Measurements from ENCODE around the gene STX8.

STX8 gene

DNA sequence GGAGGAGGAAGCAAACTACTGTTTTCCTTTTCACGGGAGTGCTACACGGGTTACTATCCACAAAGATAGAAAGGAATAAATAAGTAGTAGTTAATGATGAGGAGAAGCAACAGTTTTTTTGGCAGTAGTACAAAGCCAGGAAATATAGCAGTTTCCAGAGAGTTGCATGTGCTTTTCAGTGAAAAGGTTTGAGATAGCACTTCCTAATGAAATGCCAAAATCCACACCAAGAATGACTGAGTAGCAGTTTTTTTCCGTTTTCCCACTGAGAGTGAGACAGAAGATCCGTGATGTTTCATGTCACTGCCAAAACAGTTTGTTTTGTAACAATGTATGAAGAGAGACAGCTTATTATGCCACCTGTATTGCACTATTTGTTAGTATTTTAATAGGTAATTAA is 129.1 kb downstream of the STX8 start:
- in situ Hi-C loops (cut with MboI; ENCODE audit: low sequenced_read_pairs) = no loop called here

GRCh38 chr17:9445424-9445823 is 130.2 kb downstream of the STX8 start:
- in situ Hi-C loops (cut with MboI; ENCODE audit: low sequenced_read_pairs) = no loop called here

- in situ Hi-C loops (cut with MboI; ENCODE audit: low sequenced_read_pairs) = no loop called here
Measured at GRCh38 chr17:9444687-9445086, 130.9 kb downstream of the STX8 start.

GRCh38 chr17:9443811-9444210 is 131.8 kb downstream of the STX8 start:
- in situ Hi-C loops (cut with MboI; ENCODE audit: low sequenced_read_pairs) = no loop called here

- in situ Hi-C loops (cut with MboI; ENCODE audit: low sequenced_read_pairs) = no loop called here
Measured at GRCh38 chr17:9439851-9440250, 135.8 kb downstream of the STX8 start.

GRCh38 chr17:9436630-9437029 is 139.0 kb downstream of the STX8 start:
- in situ Hi-C loops (cut with MboI; ENCODE audit: low sequenced_read_pairs) = no loop called here

GRCh38 chr17:9435165-9435564 is 140.5 kb downstream of the STX8 start:
- in situ Hi-C loops (cut with MboI; ENCODE audit: low sequenced_read_pairs) = no loop called here

DNA sequence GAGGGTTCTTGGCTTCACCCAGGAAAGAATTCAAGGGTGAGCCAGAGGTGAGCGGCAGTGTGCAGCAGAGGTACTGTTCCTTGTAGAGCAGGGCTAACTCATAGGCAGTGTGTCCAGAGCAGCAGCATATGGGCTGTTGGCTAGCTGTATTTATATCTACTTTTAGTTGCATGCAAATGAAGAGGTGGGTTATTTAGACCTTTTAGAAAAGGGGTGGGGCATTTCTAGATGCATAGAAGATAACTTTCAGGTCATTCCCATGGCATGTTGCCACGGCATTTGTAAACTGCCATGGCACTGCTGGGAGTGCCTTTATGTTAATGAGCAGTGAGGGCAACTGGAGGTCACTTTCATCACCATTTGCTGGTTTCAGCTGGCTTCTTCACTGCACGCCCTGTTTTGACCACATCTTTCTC is 141.0 kb downstream of the STX8 start:
- in situ Hi-C loops (cut with MboI; ENCODE audit: low sequenced_read_pairs) = no loop called here

DNA sequence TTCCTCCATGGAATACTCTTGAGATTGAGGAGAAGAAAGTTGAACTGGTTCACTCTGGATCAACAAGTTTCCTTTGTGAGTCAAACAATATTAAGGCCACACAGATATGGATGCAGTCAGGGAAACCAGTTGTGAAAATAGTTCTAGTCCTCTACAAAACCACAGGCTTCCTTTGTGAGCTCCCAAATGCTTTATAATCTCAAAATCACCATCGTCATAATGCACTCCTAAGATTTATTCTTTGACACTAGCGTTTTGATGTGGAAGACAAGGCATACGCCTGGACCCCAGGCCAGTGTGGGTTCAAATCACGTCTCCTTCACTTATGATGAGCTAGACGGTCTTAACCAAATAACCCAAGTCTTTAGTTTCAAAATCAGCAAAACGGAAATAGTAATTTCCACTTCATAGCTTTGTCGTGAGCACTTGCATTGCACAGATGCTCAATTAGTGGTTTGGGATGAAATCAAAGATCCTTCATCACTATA is 142.6 kb downstream of the STX8 start:
- in situ Hi-C loops (cut with MboI; ENCODE audit: low sequenced_read_pairs) = no loop called here

DNA sequence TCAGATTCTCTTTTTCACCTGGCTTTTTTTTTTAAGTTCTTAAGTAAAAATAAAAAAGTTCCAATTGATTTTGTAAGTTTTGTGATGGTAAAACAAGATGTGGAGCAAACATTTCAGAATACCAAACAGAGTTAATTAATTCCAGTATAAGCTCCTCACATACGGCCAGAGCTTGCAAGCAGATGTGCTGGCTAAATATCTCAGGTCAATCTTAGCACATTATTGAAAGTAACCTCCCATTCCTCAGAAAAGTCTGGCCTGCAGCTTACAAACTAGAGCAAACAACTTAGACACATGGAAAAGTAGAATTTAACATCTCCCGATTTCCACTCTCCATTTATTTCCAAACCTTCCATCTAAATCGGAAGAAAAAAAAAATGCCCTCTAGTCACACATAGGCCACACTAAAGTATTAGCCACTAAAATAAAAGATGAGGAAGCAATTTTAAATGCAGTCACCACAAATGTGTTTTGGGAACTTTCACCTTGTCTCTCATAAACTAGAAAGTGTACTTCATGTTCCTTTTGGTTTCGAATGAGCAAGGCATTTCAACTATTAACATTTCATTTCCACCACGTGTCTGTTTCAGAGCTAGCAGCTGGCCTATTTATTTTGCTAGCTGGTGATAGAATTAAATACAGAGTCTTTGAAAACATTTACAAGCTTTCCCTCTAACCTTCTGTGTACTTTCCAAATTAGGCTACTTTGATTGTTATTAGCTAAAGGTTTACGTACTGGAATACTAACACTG is 143.3 kb downstream of the STX8 start:
- in situ Hi-C loops (cut with MboI; ENCODE audit: low sequenced_read_pairs) = no loop called here

- in situ Hi-C loops (cut with MboI; ENCODE audit: low sequenced_read_pairs) = no loop called here
Measured at GRCh38 chr17:9431620-9432019, 144.0 kb downstream of the STX8 start.

- in situ Hi-C loops (cut with MboI; ENCODE audit: low sequenced_read_pairs) = no loop called here
Measured at GRCh38 chr17:9427465-9428315, 147.9 kb downstream of the STX8 start.

DNA sequence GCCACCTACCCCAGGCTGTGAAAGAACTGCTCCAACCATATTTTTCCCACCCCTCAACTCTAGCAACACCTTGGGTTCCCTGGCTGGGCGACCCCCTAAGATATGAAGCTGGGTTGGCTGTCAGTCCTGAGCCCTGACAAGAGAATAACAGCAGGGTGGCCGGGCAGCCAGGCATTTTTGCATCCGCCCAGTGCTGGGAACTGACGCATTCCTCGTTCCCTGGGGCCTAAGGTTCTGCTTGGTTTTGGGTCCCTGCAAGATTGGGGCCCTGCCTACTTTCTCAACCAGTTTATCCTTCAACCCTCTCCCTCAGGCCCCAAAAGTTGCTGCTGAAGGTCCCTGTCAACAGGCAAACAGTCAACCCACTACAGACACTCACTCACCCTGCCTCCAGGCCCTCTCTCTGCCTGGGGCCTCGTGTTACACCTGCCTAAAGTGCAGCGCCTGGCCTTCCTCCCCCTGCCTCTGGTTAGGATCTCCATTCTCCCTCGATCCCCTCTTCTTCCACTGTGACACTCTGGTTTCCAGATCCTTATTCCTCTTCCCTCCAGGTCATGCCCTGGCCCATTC is 151.5 kb downstream of the STX8 start:
- in situ Hi-C loops (cut with MboI; ENCODE audit: low sequenced_read_pairs) = no loop called here

DNA sequence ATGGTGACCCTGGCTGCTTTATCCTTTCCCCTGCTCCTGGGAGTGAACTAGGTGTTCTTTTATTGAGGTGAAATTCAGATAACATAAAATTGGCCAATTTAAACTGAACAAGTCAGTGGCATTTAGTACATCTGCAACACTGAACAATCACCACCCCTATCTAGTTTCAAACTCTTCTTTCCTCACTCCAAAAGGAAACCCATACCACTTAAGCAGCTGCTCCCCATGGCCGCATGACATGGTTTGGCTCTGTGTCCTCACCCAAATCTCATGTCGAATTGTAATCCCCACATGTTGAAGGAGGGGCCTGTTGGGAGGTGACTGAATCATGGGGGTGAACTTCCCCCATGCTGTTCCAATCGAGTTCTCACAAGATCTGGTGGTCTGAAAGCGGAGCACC is 154.1 kb downstream of the STX8 start:
- in situ Hi-C loops (cut with MboI; ENCODE audit: low sequenced_read_pairs) = no loop called here

DNA sequence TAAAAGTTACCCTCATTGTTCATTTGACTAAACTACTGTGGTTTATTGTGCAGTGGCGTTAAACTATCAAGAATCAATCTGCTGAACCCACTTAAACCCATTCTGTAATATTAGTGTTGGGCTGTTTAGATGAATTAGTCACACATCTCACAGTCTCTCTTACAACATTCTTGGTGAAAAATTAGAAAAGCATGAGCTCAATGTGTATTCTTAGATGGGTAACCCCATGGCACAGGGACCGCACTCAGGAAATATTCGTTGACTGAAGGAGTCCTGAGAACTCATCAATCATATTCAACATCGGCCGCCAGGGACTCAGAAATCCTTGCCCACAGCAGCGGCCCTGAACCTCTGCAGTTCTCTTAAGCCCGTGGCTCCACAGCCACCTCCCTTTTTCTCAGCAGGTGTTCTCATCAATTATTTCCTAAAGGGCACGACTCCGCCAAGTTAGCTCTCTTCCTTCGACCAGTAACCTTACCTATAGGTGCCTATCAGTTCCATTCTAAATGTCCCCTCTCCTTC is 155.6 kb downstream of the STX8 start:
- in situ Hi-C loops (cut with MboI; ENCODE audit: low sequenced_read_pairs) = no loop called here

GRCh38 chr17:9414471-9414870 is 161.1 kb downstream of the STX8 start:
- in situ Hi-C loops (cut with MboI; ENCODE audit: low sequenced_read_pairs) = no loop called here

DNA sequence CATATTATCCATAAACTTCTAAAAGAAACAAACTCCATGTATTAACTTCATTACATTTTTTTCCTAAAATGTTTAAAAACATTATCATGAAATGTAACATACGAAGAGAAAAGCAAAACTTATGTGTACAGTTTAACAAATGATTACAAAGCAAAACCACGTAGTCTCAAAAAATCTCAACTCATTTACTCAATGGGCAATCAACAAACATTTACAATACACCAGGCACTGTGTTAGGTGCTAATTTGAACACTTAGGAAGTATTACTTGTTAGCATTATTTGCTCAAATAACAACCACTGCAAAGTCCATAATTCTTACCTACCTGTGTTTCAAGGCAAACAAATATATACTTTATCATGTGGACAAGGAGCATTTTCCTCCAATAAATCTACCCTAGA is 164.9 kb downstream of the STX8 start:
- in situ Hi-C loops (cut with MboI; ENCODE audit: low sequenced_read_pairs) = no loop called here

DNA sequence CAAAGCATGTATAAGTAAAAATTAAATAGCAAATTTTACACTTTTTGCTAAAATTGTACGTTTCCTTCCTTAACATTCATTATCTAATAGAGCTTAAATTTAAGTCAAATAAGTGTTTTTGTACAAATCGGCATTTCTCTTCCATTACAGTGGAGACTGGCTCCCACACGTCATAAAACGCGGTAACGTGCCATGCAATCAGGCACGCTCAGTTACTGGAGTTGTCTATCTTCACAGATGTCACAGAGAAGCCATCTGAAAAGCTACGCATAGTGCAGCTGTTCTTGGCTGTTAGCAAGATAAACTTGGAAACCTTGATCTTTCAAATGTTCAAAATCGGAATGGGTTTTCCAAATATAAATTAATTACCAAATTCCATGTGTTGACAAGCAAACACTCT is 165.3 kb downstream of the STX8 start:
- in situ Hi-C loops (cut with MboI; ENCODE audit: low sequenced_read_pairs) = no loop called here

DNA sequence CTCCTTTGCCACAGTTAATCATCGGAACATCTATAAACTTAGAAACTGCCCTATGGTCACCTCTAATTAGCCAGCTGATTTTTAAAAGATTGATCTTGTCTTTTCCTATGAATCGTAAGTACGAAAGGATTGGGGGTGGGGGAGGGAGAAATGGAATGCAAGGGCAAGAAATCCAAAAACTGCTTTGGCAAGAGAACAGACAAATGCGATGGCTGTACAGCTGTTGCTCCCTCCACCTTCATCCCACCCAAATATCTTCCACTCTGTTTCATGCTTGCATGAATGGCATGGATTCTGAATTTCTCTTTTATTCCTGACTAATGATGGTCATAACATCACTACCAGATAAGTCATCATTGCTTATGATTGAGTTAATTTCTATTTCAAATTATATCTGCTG is 165.7 kb downstream of the STX8 start:
- in situ Hi-C loops (cut with MboI; ENCODE audit: low sequenced_read_pairs) = no loop called here

DNA sequence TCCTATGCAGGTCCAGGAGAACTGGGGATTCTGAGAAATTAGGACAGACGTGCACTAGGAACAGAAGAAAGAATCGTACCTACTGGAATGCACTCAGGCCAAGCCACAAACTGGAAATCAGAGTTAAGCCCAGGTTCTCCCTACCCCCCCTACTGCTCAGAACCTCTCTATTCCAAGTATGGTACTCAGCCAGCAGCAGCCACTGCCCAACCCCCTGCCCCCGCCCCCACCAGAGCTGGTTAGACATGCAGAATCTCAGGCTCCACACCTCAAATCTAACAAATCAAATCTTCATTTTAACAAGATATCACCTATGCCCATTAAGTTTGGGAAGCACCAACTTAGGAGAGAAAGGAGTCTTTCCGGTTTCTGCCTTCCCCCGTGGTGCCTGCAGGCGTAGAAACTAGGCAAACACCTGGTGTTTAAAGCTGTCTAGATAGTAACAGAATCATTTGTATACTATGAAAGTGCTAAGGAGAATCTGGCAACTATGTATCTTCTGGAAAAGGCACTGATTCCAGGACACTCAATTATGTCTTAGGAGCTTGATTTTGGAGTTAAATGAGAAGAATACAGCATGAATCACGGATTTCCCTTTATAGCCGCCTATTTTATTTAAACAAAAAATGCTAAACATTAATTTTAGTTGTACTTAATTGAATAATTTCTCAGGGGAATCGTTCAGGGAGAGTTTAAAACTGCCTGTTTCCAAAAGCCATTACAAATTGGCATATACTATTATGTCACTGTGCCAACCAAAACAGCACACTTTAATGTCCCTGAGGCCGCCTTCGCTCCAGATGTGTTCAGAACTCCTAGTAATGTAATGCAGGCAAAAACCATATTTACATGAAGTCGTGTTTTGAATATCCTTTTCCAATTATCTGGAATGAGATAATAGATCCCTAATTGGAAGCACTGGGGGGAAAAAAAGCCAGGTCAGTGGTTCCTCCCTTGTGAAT is 166.5 kb downstream of the STX8 start:
- in situ Hi-C loops (cut with MboI; ENCODE audit: low sequenced_read_pairs) = no loop called here
